ENCODE measurements around the gene RSPH6A. TPM values are rescaled to one million over a fixed set of nuclear protein-coding genes. Genes with fewer than 3 reads are reported as not detected.

Gene RSPH6A
- total and polyA plus RNA-seq, 2 of the 4 experiments (the other 2 are of a cell fraction): under 0.01 to 0.09 TPM

DNA sequence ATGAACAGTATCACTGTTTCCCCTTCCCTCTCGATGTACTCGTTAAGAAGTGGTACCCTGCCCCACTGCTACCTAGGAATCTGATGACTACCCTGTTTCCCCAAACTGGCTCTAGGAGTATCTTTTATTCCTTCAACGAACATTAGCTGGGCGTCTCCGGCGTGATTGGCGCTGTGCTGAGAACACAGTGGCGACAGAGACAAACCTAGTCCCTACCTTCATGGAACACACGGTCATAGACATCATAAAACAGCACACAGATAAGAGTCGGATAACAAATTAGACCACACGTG is 47.1 kb upstream of the RSPH6A start:
- intact Hi-C loops (cut with micrococcal nuclease) (loop anchor here (2.0 kb wide), 1 partner anchor 25 kb away; the partner anchor contains the start of gene IRF2BP1), in situ Hi-C loops (cut with MboI; ENCODE audit: low sequenced_read_pairs) (no loop called here), dilution Hi-C loops (cut with HindIII; ENCODE audit: low sequenced_read_pairs, unreplicated experiment) (no loop called here)
- Histone ChIP-seq H4K8ac (ENCODE audit: low read depth in 2 of 2, low read length in 2 of 2) (peak overlapping the region; percentile 52 to 95), H3K9me1 (ENCODE audit: insufficient read depth, low read length) (no peaks in the 10 kb centered on the region), H4K20me1 (ENCODE audit: insufficient read depth, low read length) (peaks cover 17% of the 10 kb centered on the region), H3K27me3 (ENCODE audit: control insufficient read depth, insufficient read depth, low read length) (peaks cover 38% of the 10 kb centered on the region), H3K4me1 (ENCODE audit: control insufficient read depth, insufficient read depth, low read length) (no peaks in the 10 kb centered on the region), H3K9ac (ENCODE audit: low read depth, low read length) (peak overlapping the region; percentile 85), H2BK15ac (ENCODE audit: low read depth, low read length) (0 out of 3 replicates have a peak overlapping the region, but pooled peaks have one; percentile 12), H4K91ac (ENCODE audit: insufficient read depth, low read depth, low read length) (peak overlapping the region; percentile 68), H2AK5ac (ENCODE audit: low read depth, low read length) (peak overlapping the region; percentile 90), H2BK5ac (ENCODE audit: low read depth, low read length, poor library complexity, severe bottlenecking) (peak overlapping the region; percentile 76), H3K79me1 (ENCODE audit: low read depth in 1 of 2, low read length in 2 of 2) (peaks cover 17 to 34% of the 10 kb centered on the region in 2 experiments), H3K4me2 (ENCODE audit: low read depth, low read length) (peak overlapping the region; percentile 84), H3K4me3 (ENCODE audit: insufficient read depth, low read depth, low read length) (peak overlapping the region; percentile 72), H2BK20ac (ENCODE audit: low read depth, low read length) (no peak overlapping the region), H3K9me3 (ENCODE audit: control insufficient read depth, insufficient read depth, low read length) (peaks cover 2% of the 10 kb centered on the region; the same call in 1 of the 2 replicates), H3K18ac (ENCODE audit: low read depth, low read length) (peak overlapping the region; percentile 6), H3K23ac (ENCODE audit: low read depth, low read length) (peak overlapping the region; percentile 66), H3K36me3 (ENCODE audit: control insufficient read depth, insufficient read depth, low read length) (peaks cover 14% of the 10 kb centered on the region), H3K4ac (ENCODE audit: low read depth, low read length) (peak overlapping the region; percentile 81), H2AFZ (replicated peaks; ENCODE audit: low read length, poor library complexity) (peak overlapping the region; percentile 96), H3K27ac (ENCODE audit: insufficient read depth, low read length) (peak overlapping the region; percentile 88), H3K14ac (replicated peaks; ENCODE audit: low read depth, low read length) (peak overlapping the region; percentile 78), H4K5ac (ENCODE audit: low read depth, low read length) (peak overlapping the region; percentile 59), H3K56ac (ENCODE audit: extremely low read depth, insufficient read depth, low read length) (peak overlapping the region; percentile 69), H2BK120ac (ENCODE audit: low read depth, low read length) (0 out of 2 replicates have a peak overlapping the region, but pooled peaks have one; percentile 13), H2AK9ac (replicated peaks; ENCODE audit: low read depth, low read length, poor library complexity) (peak overlapping the region; percentile 99)
- POLR2A ChIA-PET (ENCODE audit: unreplicated experiment): no interaction called here
- DNase-seq: no peak
- ATAC-seq (ENCODE audit: low read depth): no peak; the same call in 1 of the 2 replicates
- CTCF ChIA-PET: no interaction called here
- WGBS, 2 experiments (ENCODE audit: extremely low coverage in 2 of 2, insufficient read length in 1 of 2): no CpG with 5 or more reads among the region's 11 CpGs
- TF ChIP-seq RAD21 (IDR thresholded peaks at IDR 0.05; ENCODE audit: low read length): no peak
- TF ChIP-seq BHLHE40 (IDR thresholded peaks at IDR 0.05; ENCODE audit: low read depth, low read length): 0 out of 2 replicates have a peak, but pooled peaks have one; percentile 55
- no TSS peak for BruUV-seq (replicated peaks)

All from IMR-90 (cell line).